GM18873 (cell line): ENCODE data around the gene DST.
A peak's percentile ranks its signal among the peaks of the same experiment; 100 is the strongest.

Experiments
- ATAC-seq: cut with Tn5 transposase; IDR thresholded peaks from one replicate; pipeline ENCODE4 v1.9.1; 2021; ENCODE audit warnings: mild to moderate bottlenecking, moderate library complexity, moderate number of reproducible peaks; ENCODE audit not compliant: unreplicated experiment, low FRiP score

The DST gene

DNA sequence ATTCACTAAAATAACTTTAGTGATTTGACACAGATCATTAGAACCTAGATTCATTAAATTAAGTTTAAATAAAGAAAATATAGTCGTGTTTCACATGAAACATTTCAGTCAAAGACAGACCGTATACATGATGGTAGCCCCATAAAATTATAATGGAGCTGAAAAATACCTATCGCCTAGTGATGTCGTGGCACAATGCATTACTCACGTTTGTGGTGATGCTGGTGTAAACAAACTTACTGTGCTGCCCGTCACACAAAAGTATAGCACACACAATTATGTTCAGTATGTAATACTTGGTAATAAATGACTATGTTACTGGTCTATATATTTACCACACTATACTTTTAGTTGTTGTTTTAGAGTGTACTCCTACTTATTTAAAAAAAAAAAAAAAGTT lies 17.3 kb downstream of the DST start:
- ATAC-seq, result no peak

GRCh38 chr6:56624728-56625069 lies 18.0 kb downstream of the DST start:
- ATAC-seq, result no peak

GRCh38 chr6:56624046-56624727 lies 18.5 kb downstream of the DST start:
- ATAC-seq, result no peak

DNA sequence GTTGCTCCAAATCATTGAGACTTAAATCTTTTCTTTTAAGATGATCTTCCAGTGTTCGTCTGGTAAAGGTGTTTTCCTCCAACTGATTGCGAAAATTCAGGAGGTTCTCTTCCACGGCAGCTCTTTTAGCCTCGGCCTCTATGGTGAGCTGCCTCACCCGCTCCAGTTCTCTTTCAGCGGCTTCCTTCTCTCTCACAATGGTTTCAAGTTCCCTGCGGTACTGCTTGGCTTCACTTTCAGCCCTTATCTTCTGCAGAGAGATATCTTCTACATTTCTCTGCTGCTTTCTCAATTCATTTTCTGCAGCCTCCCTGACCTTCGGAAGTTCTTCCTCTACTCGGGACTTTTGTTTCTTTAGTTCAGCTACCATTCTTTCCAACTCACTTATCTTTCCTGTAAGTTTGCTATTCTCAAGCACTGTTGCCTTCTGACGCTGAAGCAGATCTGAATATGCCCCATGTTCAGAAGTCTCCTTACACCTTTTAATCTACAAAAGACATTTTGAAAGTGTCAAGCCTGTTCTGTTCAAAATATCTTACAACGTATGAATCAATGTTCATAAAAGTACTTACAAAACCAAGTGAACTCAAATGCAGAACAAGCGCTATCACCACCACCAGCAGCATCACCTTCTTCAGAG lies 22.3 kb downstream of the DST start:
- ATAC-seq, result no peak

- no peak for ATAC-seq
Observed at GRCh38 chr6:56618050-56618449, 24.6 kb downstream of the DST start.

- no peak for ATAC-seq
Observed at GRCh38 chr6:56616967-56617366, 25.7 kb downstream of the DST start.

- no peak for ATAC-seq
Observed at GRCh38 chr6:56613247-56613851, 29.3 kb downstream of the DST start.

- ATAC-seq, result no peak
Observed at GRCh38 chr6:56608332-56608731, 34.4 kb downstream of the DST start.

DNA sequence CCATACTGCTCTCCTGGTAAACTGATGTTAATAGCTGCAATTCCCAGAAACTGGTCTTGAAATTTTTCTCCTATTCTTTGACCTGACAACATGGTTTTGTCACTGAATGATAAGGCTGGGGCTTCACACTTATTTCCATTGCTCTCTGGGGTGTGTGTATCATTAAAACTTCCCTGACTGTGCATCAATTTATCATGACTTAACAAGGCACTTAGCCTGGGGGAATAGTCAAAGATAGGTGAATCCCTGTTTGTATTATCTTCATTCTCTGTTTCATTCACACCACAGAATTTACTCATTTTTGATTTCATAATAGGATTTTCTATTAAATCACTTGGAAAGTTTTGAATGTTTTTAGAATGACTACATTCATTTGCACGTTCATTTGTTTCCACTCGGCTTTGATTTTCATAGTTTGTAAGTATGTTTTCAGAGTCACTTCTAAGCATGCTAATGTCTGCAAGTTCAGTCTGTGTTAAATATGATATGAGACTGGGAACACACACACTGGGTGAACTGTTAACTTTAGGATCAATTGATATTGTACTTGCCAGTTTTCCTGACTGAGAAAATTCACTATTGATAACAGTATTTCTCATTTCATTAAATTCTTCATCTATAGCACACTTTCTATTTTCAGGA lies 35.5 kb downstream of the DST start:
- ATAC-seq, result no peak

GRCh38 chr6:56605435-56605834 lies 37.3 kb downstream of the DST start:
- ATAC-seq, result no peak

DNA sequence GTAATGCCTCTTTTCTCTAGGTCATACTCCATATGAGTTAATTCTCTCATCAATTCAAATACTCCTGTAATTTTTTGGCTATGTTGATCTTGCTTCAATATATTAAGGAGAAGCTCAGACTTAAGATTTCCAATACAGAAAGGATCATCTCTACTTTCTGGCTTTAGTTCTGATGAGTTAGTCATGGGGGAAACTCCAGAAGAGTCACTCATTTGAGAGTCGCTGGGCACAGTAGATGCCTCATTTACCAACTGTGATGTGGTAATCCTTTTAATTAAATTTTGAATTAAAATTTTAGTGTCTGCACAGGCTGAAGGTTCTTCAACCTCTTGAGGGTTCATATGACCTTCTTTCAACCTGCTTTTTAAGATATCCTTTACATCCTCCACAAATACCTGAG lies 38.5 kb downstream of the DST start:
- ATAC-seq, result no peak

- no peak for ATAC-seq
Observed at GRCh38 chr6:56601390-56601789, 41.3 kb downstream of the DST start.

DNA sequence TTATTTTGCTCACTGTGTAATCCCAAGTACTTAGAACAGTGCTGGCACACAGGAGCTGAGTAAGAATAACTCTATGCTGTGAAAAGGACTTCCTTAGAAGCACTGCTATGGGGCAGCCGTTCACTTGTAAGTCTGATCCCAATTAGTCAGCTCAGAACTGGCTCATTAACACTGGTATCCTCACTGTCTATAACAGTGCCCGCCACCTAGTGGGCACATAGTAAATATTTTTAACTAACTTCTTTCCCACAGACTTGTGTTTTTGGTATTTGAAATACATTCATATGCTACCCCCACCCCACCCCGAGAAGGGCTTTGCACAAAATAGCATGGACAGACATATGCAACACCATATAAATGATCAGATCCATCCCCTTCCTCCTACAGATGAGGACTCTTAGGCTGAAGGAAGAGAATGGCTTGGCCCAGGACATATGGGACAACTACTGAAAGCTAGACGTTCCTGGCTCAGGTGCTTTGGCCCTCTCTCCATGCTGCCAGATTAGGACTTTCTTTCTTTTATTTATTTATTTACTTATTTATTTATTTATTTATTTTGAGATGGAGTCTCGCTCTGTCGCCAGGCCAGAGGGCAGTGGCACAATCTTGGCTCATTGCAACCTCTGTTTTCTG lies 47.1 kb downstream of the DST start:
- ATAC-seq, result peak; percentile 32

DNA sequence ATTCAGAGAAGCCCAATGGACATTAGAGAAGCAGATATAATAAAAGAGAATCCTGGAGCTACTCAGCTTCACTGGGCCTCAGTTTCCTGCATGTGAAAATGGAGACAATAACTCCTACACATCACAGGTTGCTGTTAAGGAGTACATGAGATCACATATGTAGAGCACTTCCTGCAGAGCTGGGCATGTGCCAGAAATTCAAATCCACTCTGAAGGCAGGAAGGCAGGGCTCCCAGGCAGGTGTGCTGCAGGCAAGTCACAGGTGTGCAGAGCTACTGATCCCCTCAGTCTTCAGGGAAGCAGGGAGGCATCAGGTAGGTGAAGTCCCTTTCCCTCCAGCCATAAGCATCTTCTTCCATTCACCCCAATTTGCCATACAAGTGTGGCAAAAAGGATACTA lies 48.0 kb downstream of the DST start:
- ATAC-seq, result no peak

- ATAC-seq, result peak; percentile 97
Observed at GRCh38 chr6:56593801-56594318, 48.8 kb downstream of the DST start.

DNA sequence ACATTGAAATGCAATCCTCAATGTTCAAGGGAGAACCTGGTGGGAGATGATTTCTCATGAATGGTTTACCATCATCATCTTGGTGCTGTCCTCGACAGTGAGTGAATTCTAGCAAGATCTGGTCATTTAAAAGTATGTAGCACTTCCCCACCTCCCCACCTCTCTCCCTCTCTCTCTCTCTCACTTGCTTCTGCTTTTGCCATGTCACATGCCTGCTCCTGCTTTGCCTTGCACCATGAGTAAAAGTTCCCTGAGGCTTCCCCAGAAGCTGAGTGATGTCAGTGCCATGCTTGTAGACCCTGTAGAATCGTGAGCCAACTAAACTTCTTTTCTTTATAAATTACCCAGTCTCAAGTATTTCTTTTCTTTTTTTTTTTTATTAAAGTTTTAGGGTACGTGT lies 60.5 kb downstream of the DST start:
- no peak for ATAC-seq

DNA sequence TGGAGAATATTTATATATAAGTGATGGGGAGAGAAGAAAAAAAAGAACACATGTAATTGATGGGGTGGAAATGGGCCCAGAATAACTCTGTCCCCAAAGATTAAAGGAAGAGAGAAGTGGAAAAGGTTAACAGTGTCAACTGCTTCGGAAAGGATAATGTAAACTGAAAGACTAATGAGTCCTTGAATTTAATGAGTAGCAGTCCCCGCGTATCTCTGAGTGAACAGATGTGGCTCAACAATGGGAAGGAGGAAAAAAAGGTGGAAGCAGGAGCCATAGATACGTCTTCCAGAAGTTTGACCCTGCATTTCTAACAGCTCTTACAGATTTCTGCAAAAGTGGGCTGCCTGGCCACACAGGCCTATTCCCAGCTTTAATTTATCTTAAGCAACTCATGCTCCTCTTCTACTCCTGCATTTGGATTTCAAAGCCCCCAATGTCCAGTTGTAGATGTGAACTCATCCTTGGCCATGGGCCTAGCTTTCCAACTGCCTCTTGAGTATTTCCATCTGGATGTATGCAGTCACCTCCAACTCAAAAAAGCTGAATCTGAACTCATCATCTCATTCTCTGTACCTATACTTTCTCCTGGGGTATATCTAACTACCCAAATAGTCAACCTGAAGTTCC lies 61.3 kb downstream of the DST start:
- no peak for ATAC-seq

GRCh38 chr6:56580271-56580670 lies 62.4 kb downstream of the DST start:
- no peak for ATAC-seq

DNA sequence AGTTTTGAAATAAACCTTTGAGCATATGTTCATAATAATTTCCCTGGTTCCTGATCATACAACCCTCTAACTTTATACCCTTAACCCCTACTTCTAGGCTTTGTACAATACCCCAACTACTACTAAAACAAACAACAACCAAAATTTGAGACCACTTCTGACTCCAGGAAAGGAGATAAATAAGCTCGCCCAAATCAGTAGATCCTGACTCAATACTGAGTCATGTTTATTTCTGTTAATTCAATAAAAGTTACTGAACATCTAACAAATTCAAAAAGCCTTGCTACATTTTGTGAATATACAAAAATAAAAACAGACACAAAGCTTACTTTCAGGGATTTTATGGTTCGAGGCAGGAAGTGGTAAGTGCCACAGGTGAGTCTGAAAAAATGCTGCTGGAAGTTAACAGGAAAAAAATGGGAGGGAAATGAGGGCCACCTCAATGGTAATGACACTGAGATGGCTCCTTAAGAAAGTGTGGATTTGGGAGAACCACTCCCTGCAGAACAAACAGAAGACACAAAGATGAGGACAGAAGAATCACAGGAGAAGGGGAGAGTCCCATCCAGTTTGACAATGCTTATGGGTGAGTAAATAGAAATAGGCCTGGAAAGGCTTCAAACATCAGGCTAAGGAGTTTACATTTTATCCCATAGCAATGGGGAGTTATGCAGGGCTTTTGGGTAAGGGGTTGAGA lies 63.4 kb downstream of the DST start:
- no peak for ATAC-seq

- no peak for ATAC-seq
Observed at GRCh38 chr6:56575736-56576135, 67.0 kb downstream of the DST start.
